A549 (cell line): ENCODE data around the gene PEA15. TPM values are rescaled to one million over a fixed set of nuclear protein-coding genes. Genes with fewer than 3 reads are reported as not detected.

Experiments used
- ATAC-seq, 2 experiments: fragments of 200-7000 bp in 1 of 2; fragments of >200 bp in 1 of 2; cut with Nextera tagmentation in 1 of 2; cut with Tn5 transposase in 1 of 2; 3 replicates each; pipeline versions ENCODE4 v1.8.0 to v1.9.1; 2018 to 2020; ENCODE audit warnings: mild to moderate bottlenecking in 1 of 2, moderate library complexity in 1 of 2
- CTCF ChIA-PET: fragments of 300-600 bp; sonication (Branson Sonifier 250); formaldehyde crosslinking; extraction: SDS; loops from one replicate; lab custom pipeline; 2021; ENCODE audit warnings: antibody characterized with exemption, inconsistent platforms; lab: Yijun Ruan, JAX
- POLR2A ChIA-PET: fragments of 350-600 bp; formaldehyde crosslinking; extraction: SDS; loops from one replicate; lab custom pipeline; 2021; ENCODE audit warnings: antibody characterized with exemption, inconsistent platforms; lab: Yijun Ruan, JAX
- DNase-seq, 2 experiments: peaks; one replicate each; pipeline versions ENCODE4 v3.0.0 to v3.0.0-alpha.2; 2011 to 2016; ENCODE audit warnings: low read depth in 1 of 2, low spot score in 1 of 2
- FAIRE-seq: peaks from 2 replicates; lab custom pipeline; 2011; peaks lifted over from hg19 to GRCh38; lab: Jason Lieb, UNC
- H3K27ac ChIP-seq, 2 experiments: fragments of >200 bp; sonication (Bioruptor Twin); formaldehyde crosslinking; 3 replicates each; pipeline ENCODE4 v1.5.1; 2016 to 2017
- H3K4me1 ChIP-seq: fragments of >200 bp; sonication (Bioruptor Twin); formaldehyde crosslinking; 3 replicates; pipeline ENCODE4 v1.6.1; 2016
- H3K4me2 ChIP-seq: fragments of >200 bp; sonication (Bioruptor Twin); formaldehyde crosslinking; 3 replicates; pipeline ENCODE4 v1.6.1; 2016
- H3K4me3 ChIP-seq: fragments of >200 bp; sonication (Bioruptor Twin); formaldehyde crosslinking; 3 replicates; pipeline ENCODE4 v1.5.1; 2016
- H3K9me3 ChIP-seq: fragments of >200 bp; sonication (Bioruptor Twin); formaldehyde crosslinking; 3 replicates; pipeline ENCODE4 v1.6.1; 2016
- BHLHE40 ChIP-seq: IDR thresholded peaks from 2 replicates; pipeline ENCODE4 v1.6.1; 2012; ENCODE audit warnings: low read depth, low read length, inconsistent platforms
- CEBPB ChIP-seq, 2 experiments: fragments of >200 bp in 1 of 2; sonication (Bioruptor Twin) in 1 of 2; formaldehyde crosslinking in 1 of 2; IDR thresholded peaks; 2 replicates each; pipeline ENCODE4 v1.6.1; 2012 to 2016
- E2F6 ChIP-seq: IDR thresholded peaks from 2 replicates; pipeline ENCODE4 v1.6.1; 2012; ENCODE audit warnings: low read depth, borderline replicate concordance
- EHF ChIP-seq: fragments of 250-450 bp; sonication (Bioruptor Pico); IDR thresholded peaks from 2 replicates; pipeline ENCODE4 v1.5.0; 2020; ENCODE audit warnings: mild to moderate bottlenecking
- FOSL2 ChIP-seq, 2 experiments: fragments of 450-650 bp in 1 of 2; fragments of >200 bp in 1 of 2; sonication (Bioruptor Twin) in 1 of 2; formaldehyde crosslinking; IDR thresholded peaks; 2 replicates each; pipeline versions ENCODE4 v1.5.0 to v1.6.1; 2016 to 2020; ENCODE audit warnings: mild to moderate bottlenecking in 1 of 2, moderate library complexity in 1 of 2
- FOXS1 ChIP-seq: fragments of 250-450 bp; sonication (Bioruptor Pico); IDR thresholded peaks from 2 replicates; pipeline ENCODE4 v1.5.0; 2020; ENCODE audit warnings: mild to moderate bottlenecking, moderate library complexity
- HDAC2 ChIP-seq: fragments of 200-600 bp; sonication (generic); IDR thresholded peaks from 2 replicates; pipeline ENCODE4 v1.6.1; 2016
- HOXB5 ChIP-seq: fragments of 250-450 bp; sonication (Bioruptor Pico); IDR thresholded peaks from 2 replicates; pipeline ENCODE4 v1.5.0; 2020; ENCODE audit warnings: mild to moderate bottlenecking, moderate library complexity
- MAFK ChIP-seq: fragments of 450-650 bp; IDR thresholded peaks from 2 replicates; pipeline ENCODE4 v1.6.1; 2014; ENCODE audit not compliant: partially characterized antibody
- MAX ChIP-seq: IDR thresholded peaks from 2 replicates; pipeline ENCODE4 v1.6.1; 2012
- MYC ChIP-seq: IDR thresholded peaks from 2 replicates; pipeline ENCODE4 v1.6.1; 2012; ENCODE audit warnings: mild to moderate bottlenecking, inconsistent platforms, low read length, improper control_type of control experiment, borderline replicate concordance
- NPAS2 ChIP-seq: fragments of 250-450 bp; sonication (Bioruptor Pico); IDR thresholded peaks from 2 replicates; pipeline ENCODE4 v1.8.0; 2022; ENCODE audit warnings: mild to moderate bottlenecking, moderate library complexity, borderline replicate concordance
- NR3C1 ChIP-seq: fragments of >200 bp; sonication (Bioruptor Twin); formaldehyde crosslinking; IDR thresholded peaks from 3 replicates; pipeline ENCODE4 v1.6.1; 2017
- POLR2A ChIP-seq: IDR thresholded peaks from 2 replicates; pipeline ENCODE4 v1.6.1; 2012; ENCODE audit warnings: mild to moderate bottlenecking, low read length
- RAD21 ChIP-seq, 2 experiments: fragments of >200 bp in 1 of 2; sonication (Bioruptor Twin) in 1 of 2; formaldehyde crosslinking in 1 of 2; IDR thresholded peaks in 1 of 2; conservative IDR thresholded peaks in 1 of 2; 2 replicates in 1 of 2; 3 replicates in 1 of 2; pipeline ENCODE4 v1.6.1; 2012 to 2018; ENCODE audit warnings: inconsistent platforms in 1 of 2
- RCOR1 ChIP-seq: fragments of 150-350 bp; IDR thresholded peaks from 2 replicates; pipeline ENCODE4 v1.6.1; 2014; ENCODE audit warnings: antibody characterized with exemption, low read length, low read depth
- REST ChIP-seq: fragments of 200-600 bp; sonication (generic); IDR thresholded peaks from 2 replicates; pipeline ENCODE4 v1.6.1; 2016; ENCODE audit warnings: antibody characterized with exemption, mild to moderate bottlenecking, moderate library complexity
- SMC3 ChIP-seq: fragments of >200 bp; sonication (Bioruptor Twin); formaldehyde crosslinking; IDR thresholded peaks from 3 replicates; pipeline ENCODE4 v1.6.1; 2018; ENCODE audit warnings: inconsistent platforms
- ZC3H11A ChIP-seq: fragments of 450-650 bp; IDR thresholded peaks from 2 replicates; pipeline ENCODE4 v1.6.1; 2014; ENCODE audit warnings: antibody characterized with exemption, mild to moderate bottlenecking
- ZNF302 ChIP-seq: fragments of 250-450 bp; sonication (Bioruptor Pico); IDR thresholded peaks from 2 replicates; pipeline ENCODE4 v1.9.0; 2021; ENCODE audit warnings: inconsistent platforms, mild to moderate bottlenecking, moderate library complexity
- WGBS: methylation state at CpG from one replicate; pipeline ENCODE4 v1.1.6; 2017; ENCODE audit errors: missing lambda C conversion rate; 5-methylcytosine and 5-hydroxymethylcytosine counted together
- polyA plus RNA-seq, 4 experiments: library from polyadenylated mRNA; depleted of rRNA in 3 of 4; stranded (reverse); fragments of >200 nt; fragmentation: RNase III in 1 of 4; extraction: RNeasy Plus Mini Kit Qiagen cat#74134 plus additional on column Dnase treatment in 1 of 4; gene quantifications; 2 replicates in 3 of 4; 3 replicates in 1 of 4; pipeline ENCODE4 v1.2.3, GENCODE V29; 2011 to 2017
- TF ChIP-seq, protein P1 (sequence below): fragments of 450-650 bp; IDR thresholded peaks from 2 replicates; pipeline ENCODE4 v1.6.1; 2014; ENCODE audit warnings: antibody characterized with exemption

Gene PEA15
- polyA plus RNA-seq, 2 of the 4 experiments (the other 2 are of a cell fraction) = 115 to 136 TPM

DNA sequence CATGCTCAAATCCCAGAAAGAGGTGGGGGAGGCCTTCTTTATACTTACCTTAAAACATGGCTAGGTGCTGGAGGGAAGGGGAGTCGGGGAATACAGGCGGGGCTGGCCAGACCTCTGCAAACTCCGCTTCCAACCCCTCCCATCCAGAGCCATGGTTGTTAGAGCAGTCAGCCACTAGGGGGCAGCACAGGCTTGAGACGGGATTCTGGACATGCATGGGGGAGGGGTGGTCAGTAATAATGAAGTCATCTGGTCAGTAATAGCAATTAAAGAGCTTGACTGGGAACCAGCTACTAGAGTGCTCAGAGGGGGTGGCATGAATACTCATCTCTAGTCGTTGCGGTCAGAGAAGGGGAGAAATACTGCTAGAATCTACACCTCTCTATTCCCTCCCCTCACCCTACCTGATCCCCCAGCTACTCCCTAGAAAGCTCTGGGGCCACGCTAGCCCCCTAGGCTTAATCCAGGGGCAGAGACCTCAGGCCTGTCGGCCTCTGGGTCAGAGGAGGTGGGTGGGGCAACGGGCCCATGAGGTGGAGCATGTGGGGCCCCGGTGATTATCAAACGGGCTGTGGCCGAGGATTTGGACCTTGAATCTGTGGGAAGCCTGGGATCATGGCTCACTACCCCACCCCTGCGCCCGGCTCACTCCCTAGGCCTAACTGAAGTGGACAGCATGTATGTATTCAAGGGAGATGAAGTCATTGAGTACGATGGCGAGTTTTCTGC, 11.9 kb upstream of the PEA15 start (continued):
- TF ChIP-seq BHLHE40 (no peak), MAFK (no peak), ZNF302 (CRISPR knock-in tag) (no peak), POLR2A (no peak), RCOR1 (no peak)

DNA sequence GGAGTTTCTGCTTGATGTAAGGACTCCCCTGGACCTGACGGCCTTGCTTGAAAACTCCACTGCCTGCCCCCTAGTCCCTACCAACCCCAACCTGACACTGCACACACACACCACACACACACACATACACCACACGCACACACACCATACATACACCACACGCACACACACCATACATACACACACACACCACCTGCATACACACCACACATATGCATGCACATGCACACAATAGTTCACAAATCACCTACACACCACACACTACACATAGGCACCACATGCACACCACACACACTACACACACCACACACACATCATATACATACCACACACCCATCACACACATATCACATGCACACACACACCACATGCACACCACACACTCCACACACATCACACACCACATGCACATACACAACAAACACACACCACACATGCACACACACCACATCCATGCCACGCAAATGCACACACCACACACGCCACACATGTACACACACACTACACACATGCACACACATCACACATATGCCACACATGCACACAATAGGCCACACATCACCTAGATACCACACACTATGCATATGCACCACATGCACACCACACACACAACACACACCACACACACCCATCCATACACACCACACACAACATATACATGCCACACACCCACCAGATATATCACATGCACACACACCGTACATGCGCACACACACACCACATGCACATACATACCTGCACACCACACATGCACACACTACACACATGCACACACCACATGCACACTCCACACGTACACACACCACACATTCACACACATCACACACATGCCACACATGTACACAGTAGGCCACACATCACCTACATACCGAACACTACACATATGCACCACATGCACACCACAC, 11.1 kb upstream of the PEA15 start:
- peaks cover 18% of the 10 kb centered on the region for H3K4me1 ChIP-seq
- no peak overlapping the region for H3K4me2 ChIP-seq
- H3K9me3 ChIP-seq = no peaks in the 10 kb centered on the region
- peak overlapping the region in 1 of 2 experiments; percentile 43; a peak in 2 of 6 replicates for H3K27ac ChIP-seq
- POLR2A ChIA-PET = interaction anchor here (1.2 kb wide), 1 partner anchor 26 kb away, joined by 3 read pairs; no protein-coding TSS in a partner anchor
- no peak for FAIRE-seq
- no peak for DNase-seq
- WGBS = 75% methylated on average over 9 of the region's 9 CpGs
- CTCF ChIA-PET = interaction anchor here (0.5 to 6.7 kb wide), 73 partner anchors 9 to 1870 kb away, joined by 3 to 108 read pairs (median 6); partner anchors contain the start of genes ATP1A4, DCAF8, IGSF8 and KCNJ9
- ATAC-seq = no peak
- H3K4me3 ChIP-seq = no peak overlapping the region
- TF ChIP-seq POLR2A = 0 out of 2 replicates have a peak, but pooled peaks have one; percentile 5
- no peak for TF ChIP-seq ZNF302 (CRISPR knock-in tag)

DNA sequence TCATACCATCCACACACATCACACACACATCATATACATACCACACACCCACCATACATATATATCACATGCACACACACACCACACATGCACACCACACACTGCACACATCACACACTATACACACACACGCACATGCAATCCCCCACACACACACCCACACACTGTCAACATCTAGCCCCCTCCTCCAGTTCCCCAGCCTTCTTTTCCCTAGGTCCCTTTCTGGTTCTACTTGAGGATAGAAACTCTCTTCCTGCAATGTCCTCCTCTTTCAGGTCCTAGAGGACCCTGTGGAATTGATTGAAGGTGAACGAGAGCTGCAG, 10.5 kb upstream of the PEA15 start:
- DNase-seq = no peak
- TF ChIP-seq BHLHE40 (no peak), MAFK (no peak), HOXB5 (CRISPR knock-in tag) (no peak), HDAC2 (no peak), E2F6 (no peak), ZC3H11A (no peak), RAD21 (conservative IDR thresholded peaks at IDR 0.05 in 1 of 2, IDR thresholded peaks at IDR 0.05 in 1 of 2) (no peak), NPAS2 (CRISPR knock-in tag) (no peak), FOSL2 (IDR thresholded peaks at IDR 0.05) (no peak), FOSL2 (CRISPR knock-in tag; IDR thresholded peaks at IDR 0.05) (no peak), CEBPB (IDR thresholded peaks at IDR 0.05) (no peak), REST (no peak), MYC (no peak), EHF (CRISPR knock-in tag) (no peak), MAX (no peak), FOXS1 (CRISPR knock-in tag) (no peak), SMC3 (no peak), POLR2A (no peak), NR3C1 (no peak)
- TF ChIP-seq, protein P1, sequence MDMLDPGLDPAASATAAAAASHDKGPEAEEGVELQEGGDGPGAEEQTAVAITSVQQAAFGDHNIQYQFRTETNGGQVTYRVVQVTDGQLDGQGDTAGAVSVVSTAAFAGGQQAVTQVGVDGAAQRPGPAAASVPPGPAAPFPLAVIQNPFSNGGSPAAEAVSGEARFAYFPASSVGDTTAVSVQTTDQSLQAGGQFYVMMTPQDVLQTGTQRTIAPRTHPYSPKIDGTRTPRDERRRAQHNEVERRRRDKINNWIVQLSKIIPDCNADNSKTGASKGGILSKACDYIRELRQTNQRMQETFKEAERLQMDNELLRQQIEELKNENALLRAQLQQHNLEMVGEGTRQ = no peak
- TF ChIP-seq, all 56 proteins: peak for 0
- 60% methylated on average over 2 of the region's 2 CpGs for WGBS
- POLR2A ChIA-PET = no interaction called here
- CTCF ChIA-PET = interaction anchor here (1.6 to 2.6 kb wide), 4 partner anchors 58 to 187 kb away, joined by 4 to 22 read pairs (median 10); no protein-coding TSS in a partner anchor
- ATAC-seq (no peak), FAIRE-seq (no peak)
- H3K4me1 ChIP-seq = peaks cover 13% of the 10 kb centered on the region
- H3K4me3 ChIP-seq = no peak overlapping the region
- H3K9me3 ChIP-seq = no peaks in the 10 kb centered on the region
- H3K27ac ChIP-seq = no peak overlapping the region
- no peak overlapping the region for H3K4me2 ChIP-seq
